NOMO-1 (cell line): ENCODE measurements around the gene FARSA.

ENCODE experiments used
- DNase-seq, 2 experiments: peaks; one replicate each; lab custom pipeline; 2025; ENCODE audit not compliant: unreplicated experiment in 2 of 2; lab: John Stamatoyannopoulos, UW

FARSA gene

DNA sequence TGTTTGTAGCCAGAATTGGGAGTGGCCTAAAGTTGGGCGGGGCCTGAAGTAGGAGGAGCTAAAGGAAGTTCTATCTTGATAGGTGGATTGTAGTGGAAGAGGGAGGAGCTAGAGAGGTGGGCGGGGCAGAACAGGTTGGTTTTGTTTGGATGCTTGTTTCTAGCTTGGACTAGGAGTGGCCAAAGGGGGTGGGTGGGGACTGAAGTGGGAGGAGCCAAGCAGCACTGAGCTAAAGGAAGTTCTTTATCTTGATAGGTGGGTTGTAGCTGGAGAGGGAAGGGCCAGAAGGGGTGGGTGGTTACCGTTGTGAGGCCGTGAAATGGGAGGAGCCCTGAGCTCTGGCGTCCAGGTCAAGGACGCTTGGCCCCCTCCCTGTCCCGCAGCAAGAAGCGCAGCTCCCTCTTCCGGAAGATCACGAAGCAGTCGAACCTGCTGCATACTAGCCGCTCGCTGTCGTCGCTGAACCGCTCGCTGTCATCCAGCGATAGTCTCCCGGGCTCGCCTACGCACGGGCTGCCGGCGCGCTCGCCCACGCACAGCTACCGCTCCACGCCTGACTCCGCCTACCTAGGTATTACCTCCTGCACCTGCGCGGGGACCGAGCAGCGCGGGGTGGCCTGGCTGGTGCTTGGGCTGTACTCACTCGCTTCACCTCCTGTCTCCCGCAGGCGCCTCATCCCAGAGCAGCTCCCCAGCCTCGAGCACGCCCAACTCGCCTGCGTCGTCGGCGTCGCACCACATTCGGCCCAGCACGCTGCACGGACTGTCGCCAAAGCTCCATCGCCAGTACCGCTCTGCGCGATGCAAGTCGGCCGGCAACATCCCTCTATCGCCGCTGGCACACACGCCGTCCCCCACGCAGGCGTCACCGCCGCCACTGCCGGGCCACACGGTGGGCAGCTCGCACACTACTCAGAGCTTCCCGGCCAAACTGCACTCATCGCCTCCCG, 60.3 kb downstream of the FARSA start:
- DNase-seq = no peak
